Measurements from ENCODE around the gene C22orf15.

The C22orf15 gene

DNA sequence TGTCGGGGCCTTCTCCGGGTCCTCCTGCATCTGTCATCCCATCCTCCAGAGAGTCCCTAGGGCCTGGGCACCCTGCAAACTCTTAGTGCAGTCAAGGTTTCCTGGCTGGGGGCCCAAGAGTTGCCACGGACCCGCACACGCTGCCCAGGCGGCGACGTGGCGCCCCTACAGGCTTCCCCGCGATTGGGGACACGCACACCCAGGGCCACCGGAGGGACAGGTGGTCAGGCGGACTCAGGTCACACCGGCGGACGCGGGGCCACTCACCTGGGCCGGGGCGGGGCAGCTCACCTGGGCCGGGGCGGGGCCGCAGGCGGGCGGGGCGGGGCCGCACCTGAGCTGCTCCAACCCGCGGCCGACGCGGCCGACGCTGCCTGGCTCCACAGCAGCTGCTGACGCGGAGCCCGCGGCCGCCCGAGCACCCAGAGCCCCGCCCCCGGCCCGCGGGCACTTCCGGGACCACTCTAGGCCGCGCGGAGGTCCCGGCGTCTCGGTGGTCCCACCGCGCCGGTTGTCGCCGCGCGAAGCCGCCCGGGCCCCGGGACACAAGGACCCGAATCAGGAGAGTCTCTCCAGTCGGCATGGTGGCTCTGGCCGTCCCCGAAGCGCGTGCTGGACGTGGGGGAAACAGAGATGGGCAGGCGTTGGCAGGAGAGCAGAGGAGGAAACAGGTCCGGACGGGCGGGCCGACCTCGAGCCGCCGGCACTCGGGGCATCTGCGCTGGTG, 11.9 kb upstream of the C22orf15 start, which contains the start of gene ZNF70:
Gene ZNF70 (minus strand): TSS at position 399 of the 727 bp plus-strand sequence. CDS start 5,972 bp downstream, outside the sequence.
- peak; percentile 85 for DNase-seq (ENCODE audit: low spot score)

DNA sequence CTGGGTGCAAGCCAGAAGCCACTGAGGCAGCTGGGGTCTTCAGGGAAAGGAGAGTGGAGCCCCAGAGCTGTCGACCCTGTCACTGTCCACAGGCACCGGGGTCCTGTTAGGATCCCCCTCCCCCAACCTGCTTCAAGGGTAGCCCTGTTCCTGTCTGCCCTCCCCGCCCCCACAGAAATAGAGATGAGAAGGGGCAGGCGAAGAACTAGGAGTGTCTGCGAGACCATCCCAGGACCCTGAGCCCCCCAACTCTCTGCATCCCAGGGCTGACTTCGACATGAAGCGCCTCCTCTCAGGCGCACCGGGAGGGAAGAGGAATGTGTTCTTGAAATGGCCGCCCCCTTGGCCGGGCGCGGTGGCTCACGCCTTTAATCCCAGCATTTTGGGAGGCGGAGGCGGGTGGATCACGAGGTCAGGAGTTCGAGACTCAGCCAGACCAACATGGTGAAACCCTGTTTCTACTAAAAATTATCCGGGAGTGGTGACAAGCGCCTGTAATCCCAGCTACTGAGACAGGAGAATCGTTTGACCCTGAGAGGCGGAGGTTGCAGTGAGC, 11.3 kb upstream of the C22orf15 start:
- no peak for DNase-seq (ENCODE audit: low spot score)

DNA sequence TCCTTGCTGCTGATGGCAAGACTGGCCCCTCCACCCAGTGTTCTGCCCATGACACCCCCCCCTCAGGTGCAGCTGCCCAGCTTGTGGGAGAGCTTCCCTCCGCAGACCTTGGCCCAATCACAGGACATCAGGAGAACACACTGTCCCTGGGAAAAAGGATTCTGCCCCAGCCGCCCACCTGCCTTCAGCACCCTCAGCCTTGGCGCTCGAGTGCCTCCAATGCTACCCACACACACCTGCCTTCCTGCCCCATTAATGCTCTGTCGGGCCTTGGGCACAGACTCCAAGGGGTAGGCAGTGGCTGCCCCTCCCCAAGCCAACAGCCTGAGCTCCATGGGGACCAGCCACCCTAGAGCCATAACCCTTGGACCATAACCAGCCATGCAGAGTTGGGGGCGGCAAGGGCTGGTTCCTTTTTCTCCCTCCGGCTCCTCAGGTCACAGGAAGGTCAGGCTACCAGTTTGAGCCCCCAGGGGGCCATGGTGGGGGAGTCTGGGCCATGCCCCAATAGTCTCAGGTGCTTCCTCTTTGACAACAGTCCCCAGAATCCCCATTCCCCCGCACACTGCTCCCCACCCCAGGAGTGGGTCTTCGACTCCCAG, 10.6 kb upstream of the C22orf15 start:
- no peak for DNase-seq (ENCODE audit: low spot score)

DNA sequence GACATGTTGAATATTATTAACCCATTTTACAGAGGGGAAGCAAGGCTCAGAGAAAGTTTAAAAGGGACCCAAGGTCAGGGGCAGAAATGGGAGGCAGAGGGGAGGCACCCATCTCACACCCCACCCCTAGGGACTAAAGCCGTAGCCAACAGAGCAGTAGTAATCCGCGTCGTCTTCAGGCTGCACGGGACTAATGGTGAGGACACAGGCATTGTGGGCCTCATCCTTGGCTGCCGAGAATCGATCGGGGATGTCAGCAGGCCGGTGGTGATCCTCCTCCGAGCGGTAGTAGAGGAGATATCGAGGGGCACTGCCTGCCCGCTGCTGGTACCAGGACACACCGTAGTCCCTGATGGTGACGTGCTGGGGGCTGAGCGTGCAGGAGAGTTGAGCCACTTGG, 10.0 kb upstream of the C22orf15 start:
- DNase-seq (ENCODE audit: low spot score), result no peak

DNA sequence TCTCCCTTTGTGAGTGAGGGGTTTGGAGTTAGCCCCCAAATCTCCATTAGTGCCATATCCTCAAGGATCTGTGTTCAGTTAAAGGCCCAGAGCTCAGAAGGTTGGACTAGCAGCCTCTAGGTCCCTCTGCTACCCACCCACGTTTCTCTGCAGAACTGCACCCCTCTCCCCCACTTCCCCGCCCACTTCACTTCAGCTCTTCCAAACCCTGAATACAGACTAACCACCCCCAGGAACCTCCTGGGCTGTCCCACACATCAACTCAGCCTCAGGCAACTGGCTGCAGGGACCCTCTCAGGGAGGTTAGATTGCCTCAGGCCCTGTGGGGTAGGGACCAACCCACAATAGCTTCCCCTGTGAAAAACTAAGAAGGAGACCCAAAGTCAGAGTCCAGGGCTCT, 9.4 kb upstream of the C22orf15 start:
- no peak for DNase-seq (ENCODE audit: low spot score)

DNA sequence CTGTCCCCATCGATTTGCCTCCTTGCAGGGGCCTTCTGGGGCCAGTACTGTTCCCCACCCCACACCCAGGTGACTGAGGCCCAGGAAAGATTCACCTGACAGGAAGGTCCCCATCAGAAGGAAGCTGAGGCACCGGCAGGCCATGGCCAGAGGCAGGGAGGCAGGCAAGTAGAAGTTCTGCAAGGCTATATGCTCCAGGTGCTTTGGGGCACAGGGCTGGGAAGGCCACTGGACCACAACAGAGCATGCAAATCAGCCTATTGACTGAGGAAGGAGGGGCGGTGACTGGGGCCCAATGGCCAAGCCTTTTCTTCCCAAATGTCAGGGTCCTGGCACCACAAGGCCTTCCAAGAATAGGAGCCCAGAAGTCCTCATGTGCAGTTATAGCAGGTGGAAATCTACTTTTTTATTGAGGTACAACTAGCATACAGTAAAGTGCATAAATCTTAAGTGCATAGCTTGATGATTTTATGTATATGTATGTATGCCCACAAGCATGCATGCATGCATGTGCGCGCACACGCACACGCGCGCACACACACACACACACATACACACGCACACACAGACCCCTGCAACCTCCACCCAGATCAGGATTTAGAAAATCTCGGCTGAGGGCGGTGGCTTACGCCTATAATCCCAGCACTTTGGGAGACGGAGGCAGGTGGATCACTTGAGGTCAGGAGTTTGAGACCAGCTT, 8.4 kb upstream of the C22orf15 start, which contains the start of gene VPREB3:
Gene VPREB3 (minus strand): TSS at position 206 of the 700 bp plus-strand sequence. CDS start 62 bp downstream, at position 144.
- no peak for DNase-seq (ENCODE audit: low spot score)

DNA sequence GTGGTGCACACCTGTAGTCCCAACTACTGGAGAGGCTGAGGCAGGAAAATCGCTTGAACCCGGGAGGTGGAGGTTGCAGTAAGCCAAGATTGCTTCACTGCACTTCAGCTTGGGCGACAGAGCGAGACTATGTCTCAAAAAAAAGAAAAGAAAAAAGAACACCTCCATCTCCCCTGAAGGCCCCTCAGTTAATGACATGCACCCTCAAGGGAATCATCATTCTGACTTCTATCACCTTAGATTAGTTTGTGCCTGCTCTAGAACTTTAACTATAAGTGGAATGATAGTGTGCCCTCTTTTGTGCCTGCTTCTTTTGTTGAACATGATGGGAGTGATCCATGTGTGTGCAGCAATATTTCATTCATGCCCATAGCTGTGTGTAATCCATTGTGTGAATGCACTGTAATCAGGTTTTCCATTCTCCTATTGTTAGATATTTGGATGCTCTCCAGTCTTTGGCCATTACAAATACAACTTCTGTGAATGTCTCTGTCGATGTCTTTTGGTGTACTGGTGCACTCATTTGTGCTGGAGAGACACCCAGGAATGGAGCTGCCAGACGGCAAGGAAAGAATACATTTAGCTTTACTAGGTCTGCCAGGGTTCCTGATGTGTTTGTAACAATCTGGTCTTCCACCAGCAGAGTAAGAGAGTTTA, 7.7 kb upstream of the C22orf15 start:
- DNase-seq (ENCODE audit: low spot score), result no peak

DNA sequence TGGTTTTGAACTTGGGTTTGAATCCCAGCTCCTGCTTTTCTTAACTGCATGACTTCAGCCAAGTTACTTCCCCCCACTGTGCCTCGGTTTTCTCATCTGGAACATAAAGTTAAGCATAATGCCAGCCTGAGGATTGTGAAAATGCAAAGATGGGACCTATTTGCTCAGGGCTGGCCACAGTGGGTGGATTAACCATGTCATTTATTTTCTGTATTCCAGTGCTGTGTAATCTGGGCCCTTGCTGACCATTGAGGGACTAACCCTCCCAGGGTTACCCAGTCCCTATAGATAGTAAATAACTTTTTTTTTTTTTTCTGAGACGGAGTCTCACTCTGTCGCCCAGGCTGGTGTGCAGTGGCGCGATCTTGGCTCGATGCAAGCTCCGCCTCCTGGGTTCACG, 7.1 kb upstream of the C22orf15 start:
- DNase-seq (ENCODE audit: low spot score), result no peak

DNA sequence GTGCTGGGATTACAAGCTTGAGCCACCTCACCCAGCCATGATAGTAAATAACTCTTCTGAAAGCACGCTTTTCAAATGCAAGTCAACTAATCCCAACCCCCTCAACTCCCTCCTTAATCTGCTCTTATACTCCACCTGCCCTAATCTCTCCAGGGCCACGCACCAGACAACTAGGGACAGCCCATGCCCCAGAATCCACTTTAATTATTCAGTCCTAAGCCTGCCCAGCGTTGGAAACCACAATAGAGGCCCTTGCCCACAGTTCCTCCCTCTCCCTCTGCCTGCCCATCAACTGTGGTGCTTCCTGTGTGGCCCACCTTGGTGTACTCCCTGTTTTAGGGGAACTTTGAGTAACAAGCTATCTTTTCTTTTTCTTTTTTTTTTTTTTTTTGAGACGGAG, 5.9 kb upstream of the C22orf15 start:
- no peak for DNase-seq (ENCODE audit: low spot score)

DNA sequence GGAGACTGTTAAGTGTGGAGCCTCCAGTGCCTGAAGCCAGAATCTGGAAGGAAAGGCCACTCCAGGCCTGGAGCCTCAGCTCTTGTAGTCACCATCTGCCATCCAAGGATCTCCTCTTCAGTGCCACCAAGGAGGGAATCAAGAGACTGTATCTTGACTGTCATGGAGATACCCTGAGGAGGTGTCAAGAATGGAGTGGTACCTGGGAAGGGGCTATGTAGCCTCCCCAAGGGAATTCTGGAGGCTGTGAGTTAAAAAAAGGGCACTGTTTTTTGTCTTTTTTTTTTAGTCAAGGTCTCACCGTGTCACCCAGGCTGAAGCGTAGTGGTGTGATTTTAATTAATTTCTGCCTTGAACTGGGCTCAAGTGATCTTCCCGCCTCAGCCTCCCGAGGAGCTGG, 3.2 kb upstream of the C22orf15 start:
- no peak for DNase-seq (ENCODE audit: low spot score)

DNA sequence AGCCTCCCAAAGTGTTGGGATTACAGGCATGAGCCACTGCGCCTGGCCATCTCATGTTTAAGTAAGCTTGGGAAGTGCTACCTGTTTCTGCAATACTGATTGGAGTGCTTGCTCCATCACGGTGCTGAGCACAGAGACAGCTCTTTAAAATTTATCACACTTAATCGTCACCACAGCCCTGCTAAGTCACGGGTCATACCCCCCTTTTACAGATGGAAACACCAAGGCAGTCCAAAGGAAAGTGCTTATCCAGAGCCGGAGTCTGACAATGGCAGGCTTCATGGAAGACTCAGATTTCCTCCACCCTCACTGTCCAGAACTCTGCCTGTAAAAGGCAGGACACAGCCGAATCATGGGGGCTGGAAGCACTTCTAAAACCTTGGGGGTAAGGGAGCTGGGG, 2.7 kb upstream of the C22orf15 start:
- DNase-seq (ENCODE audit: low spot score), result no peak

DNA sequence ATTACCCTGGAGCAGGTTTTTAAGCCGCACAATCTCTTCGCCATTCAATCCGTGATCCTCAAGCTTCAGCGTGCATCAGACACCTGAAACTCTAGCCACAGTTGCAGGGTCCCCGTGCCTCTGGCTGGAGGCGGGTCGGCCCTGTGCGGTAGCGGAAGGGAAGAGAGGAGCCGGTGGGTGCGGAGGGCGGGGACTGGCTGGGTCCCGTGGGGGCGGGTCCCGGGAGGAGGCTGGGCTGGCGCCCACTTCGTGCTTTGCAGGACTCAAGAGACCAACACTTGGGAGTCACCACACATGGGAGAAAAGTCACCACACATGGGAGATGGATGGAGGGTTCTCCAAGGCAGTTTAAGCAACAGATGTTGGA, 772 bp downstream of the C22orf15 start:
- DNase-seq (ENCODE audit: low spot score), result peak; percentile 39

DNA sequence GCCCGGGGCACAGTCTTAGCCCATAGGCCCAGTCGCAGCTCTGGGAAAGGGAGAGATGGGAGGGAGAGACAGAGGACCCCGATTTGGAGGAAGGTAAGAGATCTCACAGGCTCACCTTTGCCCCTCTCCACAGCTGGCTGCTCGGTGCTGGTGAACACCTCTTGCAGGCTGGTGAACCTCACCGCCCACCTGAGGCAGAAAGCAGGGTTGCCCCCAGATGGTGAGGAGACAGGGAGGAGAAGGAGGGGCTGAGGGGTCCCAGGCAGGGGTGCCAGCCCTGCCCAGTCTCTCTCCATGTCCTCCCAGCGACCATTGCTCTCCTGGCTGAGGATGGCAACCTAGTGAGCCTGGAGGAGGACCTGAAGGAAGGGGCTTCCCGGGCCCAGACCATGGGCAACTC, 1.2 kb downstream of the C22orf15 start:
- no peak for DNase-seq (ENCODE audit: low spot score)

DNA sequence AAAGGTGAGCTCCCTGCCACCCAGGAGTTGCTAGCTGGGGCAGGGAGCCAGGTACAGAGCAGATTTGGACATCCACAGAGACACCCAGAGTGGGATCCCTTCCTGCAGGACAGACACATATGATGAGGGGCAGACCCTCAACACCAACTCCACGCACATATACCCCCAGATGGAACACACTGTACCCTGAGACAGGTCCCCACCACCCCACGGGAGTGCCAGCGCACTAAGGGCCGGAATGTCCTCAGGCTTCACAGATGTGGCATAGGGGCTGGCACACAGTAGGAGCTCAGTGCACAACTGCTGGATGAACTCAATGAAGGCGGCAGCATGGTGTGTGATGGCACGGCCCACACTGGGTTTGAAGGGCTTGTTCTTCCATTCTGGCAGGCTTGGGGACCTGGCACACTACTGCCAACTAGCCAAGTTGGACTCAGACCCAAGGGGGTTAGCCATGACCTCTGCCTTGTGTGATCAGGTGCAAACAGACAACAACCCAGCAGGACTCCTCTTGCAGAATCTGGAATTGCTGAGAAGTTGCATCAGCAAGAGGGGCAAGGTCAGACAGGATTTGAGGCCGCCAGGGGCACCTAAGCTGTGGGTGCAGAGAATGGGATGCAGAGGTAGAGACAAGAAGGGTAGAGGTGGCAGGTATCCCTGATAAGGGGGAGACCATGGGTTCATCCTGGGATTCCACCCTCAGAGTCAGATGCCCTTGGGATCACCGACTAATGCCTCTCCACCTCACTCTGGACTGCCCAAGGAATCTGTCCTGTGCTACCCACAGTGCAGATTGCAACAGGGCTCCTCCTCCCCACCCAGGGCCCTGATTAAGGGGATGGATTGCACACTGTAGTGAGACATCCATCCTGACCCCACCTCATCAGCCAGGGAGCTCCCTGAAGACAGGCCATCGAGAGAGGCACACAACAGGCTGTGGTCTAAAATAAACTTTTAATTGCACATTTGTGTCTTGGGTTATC, 2.4 kb downstream of the C22orf15 start:
- DNase-seq (ENCODE audit: low spot score), result no peak

DNA sequence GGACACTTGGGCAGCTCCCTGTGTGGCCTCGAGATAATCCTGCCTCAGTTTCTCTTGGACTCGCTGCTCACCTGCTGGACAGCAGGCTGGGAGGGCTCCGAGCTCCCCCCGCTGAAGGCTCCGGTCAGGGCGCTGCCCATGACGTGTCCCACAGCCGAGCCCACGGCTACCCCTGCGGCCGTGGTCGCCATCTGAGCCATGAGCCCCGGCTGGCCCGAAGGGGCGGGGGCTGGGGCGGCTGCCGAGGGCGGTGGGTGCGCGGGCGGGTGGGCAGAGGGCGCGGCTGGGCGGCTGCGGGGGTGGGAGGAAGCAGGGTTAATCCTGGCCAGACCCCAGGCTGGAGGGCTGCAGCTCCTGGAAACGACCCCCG, 4.5 kb downstream of the C22orf15 start:
- no peak for DNase-seq (ENCODE audit: low spot score)

DNA sequence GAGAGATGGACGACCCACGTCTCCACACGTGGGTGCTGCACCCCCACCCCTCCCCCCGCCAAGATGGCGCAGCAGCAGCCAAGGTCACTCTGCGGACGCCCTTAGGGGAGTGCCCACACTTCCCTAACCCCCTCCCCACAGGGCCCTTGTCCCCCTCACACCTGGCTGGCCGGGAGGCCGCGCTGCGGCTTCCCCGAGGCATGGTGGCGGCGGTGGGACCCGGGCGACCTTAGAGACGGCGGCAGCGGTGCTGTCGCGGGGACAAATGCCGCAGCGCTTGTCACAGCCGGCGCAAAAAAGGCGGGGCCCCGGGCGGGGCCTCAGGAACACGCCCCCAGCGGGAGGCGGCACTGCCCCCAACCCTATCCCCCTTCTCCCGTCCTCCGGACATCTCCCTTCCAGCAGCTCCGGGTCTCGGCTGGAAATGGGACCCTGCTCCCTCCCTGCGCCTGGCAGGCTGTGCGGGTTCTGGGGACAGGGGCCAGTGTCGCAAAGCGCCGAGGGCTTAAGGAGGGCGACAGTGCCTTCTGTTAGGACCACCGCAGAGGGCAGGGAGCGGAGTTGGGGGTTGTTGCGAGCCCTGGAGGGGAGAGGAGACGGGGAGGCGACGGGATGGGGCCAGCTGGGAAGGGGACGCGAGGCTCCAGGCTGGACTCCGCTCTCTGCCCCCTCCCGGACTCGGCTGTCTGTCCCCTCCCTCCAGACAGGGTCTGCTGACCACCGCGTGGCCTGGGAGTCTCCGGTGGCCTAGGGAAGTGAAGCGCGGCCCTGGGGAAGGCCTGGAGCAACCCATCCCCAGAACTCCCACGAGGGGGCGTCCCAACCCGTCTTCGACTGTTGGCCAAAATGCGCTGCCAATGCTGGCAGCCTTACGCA, 5.1 kb downstream of the C22orf15 start, which contains the start of gene CHCHD10:
Gene CHCHD10 (minus strand): TSS at position 300 of the 876 bp plus-strand sequence. CDS start 98 bp downstream, at position 202.
- DNase-seq (ENCODE audit: low spot score), result peak; percentile 60

DNA sequence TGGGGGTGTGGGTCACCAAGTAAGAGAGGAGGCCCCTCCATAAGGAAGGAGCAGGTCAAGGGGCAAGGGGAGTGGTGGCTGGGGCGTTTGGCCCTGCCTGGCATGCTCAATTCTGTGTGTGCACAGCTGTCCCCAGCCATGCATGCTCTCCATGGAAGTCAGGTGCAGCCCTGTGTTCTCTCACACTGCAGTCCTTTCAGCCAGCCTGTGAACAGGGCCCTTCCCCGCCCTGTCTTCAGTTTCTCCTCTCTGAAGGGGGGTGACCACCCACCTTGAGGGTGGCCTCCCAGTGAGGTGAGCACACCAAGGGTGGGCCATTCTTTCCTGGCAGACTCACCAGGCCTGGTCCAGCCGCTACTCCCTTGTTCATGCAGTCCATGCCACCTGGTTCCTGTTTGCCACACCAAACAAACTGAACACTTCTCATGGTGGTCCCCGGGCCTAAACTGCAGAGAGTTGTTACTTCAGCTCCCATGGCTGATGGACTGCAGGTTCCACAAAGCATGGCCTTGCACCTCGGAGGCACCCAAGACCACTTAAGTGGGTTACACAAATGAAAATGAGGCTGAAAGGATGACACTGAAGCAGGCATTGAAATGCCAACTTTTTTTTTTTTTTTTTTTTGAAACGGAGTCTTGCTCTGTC, 6.7 kb downstream of the C22orf15 start:
- DNase-seq (ENCODE audit: low spot score), result no peak

DNA sequence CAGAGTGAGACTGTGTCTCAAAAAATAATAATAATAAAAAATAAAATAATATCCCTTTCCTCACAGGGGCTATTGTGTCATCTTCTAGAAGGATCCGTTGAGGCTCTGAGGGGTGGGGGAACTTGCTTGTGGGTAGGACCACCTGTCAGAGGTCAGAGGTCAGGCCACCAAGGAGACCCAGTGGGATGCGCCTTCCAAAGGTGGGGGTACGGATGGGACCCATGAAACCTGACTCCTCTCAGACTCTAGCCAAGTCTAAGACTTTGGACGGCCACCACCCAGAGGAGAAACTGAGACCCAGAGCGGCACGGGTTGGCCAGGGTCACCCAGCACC, 9.5 kb downstream of the C22orf15 start:
- DNase-seq (ENCODE audit: low spot score), result no peak

DNA sequence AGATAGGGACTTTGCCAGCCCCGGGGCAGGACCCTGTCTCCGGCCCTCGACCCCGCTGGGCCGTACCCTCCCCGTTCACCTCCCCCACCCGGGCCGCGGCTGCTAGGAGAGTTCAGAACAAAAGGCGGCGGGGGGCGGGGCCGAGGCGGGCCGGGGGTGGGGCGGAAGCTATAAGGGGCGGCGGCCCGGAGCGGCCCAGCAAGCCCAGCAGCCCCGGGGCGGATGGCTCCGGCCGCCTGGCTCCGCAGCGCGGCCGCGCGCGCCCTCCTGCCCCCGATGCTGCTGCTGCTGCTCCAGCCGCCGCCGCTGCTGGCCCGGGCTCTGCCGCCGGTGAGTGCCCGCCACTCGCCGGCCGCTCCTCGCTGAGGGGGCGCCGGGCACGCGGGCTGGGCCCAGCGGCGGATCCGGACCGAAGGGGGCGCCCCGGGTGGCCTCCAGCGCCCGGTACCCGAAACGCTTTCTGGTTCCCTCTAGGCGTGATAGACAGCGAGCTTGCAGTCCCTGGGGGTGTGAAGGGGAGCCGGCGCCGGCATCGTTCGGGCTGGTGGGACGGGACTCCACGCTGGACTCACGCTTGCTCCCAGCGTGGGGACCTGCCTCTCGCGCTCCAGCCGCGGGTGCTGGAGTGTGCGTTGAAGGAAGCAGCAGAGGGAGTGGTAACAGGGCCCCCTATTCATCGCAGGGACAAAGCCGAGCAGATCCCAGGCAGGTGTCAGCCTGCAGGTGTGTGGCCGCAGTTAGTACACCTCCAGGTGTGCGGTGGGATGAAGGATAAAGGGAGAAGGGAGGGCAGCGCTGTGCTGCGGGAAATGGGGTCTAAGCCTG, 10.1 kb downstream of the C22orf15 start, which contains the start of gene MMP11:
Gene MMP11 (plus strand): TSS at position 201 of the 825 bp plus-strand sequence. CDS start 22 bp downstream, at position 223.
- DNase-seq (ENCODE audit: low spot score), result peak; percentile 37

Measured in CD4-positive, alpha-beta T cell treated with Interleukin-15 for 4 hours (primary cell).